ENCODE data around the gene TLR9. TPM values are rescaled to one million over a fixed set of nuclear protein-coding genes. Genes with fewer than 3 reads are reported as not detected.

TLR9 gene
- total and polyA plus RNA-seq, 11 donors, result 0.04 to 0.65 (median 0.22) TPM; not detected in 1

GRCh38 chr3:52218026-52218425 is 7.4 kb downstream of the TLR9 start:
- H3K36me3 ChIP-seq, result peaks cover 0 to 30% (median 28%) of the 10 kb centered on the region in 9 donors
- H3K27ac ChIP-seq, result peak overlapping the region; percentile 59 to 92 (median 81)
- WGBS, 4 donors, result 48 to 70% (median 61%) methylated on average over 3 of the region's 3 CpGs
- DNase-seq, result no peak
- H3K9me3 ChIP-seq, result no peaks in the 10 kb centered on the region
- no peak for ATAC-seq
- TF ChIP-seq POLR2A (IDR thresholded peaks at IDR 0.05), result no peak
- TF ChIP-seq, protein P1, sequence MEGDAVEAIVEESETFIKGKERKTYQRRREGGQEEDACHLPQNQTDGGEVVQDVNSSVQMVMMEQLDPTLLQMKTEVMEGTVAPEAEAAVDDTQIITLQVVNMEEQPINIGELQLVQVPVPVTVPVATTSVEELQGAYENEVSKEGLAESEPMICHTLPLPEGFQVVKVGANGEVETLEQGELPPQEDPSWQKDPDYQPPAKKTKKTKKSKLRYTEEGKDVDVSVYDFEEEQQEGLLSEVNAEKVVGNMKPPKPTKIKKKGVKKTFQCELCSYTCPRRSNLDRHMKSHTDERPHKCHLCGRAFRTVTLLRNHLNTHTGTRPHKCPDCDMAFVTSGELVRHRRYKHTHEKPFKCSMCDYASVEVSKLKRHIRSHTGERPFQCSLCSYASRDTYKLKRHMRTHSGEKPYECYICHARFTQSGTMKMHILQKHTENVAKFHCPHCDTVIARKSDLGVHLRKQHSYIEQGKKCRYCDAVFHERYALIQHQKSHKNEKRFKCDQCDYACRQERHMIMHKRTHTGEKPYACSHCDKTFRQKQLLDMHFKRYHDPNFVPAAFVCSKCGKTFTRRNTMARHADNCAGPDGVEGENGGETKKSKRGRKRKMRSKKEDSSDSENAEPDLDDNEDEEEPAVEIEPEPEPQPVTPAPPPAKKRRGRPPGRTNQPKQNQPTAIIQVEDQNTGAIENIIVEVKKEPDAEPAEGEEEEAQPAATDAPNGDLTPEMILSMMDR (IDR thresholded peaks at IDR 0.05), result no peak
- no peaks in the 10 kb centered on the region for H3K27me3 ChIP-seq
- peak overlapping the region in 9 of 12 donors; percentile 14 to 40 (median 25) for H3K4me3 ChIP-seq
- intact Hi-C loops (cut with DNase I), result loop anchor here in 2 of 10 donors (5.0 kb wide), 2 partner anchors 66 to 216 kb away; partner anchors contain the start of gene POC1A (in 2 of the 2)
- peaks cover 5 to 64% (median 40%) of the 10 kb centered on the region in 12 donors for H3K4me1 ChIP-seq

DNA sequence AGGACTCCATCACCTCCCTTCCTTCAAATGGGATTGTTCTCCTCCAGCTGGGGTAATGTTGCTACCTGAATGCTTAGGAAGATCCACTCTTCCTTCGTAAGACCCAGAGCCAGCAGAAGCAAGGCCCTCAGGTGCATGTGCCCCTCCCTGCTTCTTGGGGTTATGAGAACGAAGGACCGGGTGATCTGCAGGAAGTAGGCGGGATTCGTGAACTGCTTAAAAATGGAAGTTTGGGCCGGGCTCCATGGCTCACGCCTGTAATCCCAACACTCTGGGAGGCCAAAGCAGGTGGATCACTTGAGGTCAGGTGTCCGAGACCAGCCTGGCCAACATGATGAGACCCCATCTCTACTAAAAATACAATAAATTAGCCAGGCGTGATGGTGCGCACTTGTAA is 8.0 kb downstream of the TLR9 start:
- H3K27ac ChIP-seq, result peak overlapping the region; percentile 59 to 92 (median 81)

GRCh38 chr3:52216585-52217408 is 8.6 kb downstream of the TLR9 start:
- H3K36me3 ChIP-seq, result peaks cover 0 to 43% (median 41%) of the 10 kb centered on the region in 9 donors
- no peaks in the 10 kb centered on the region for H3K9me3 ChIP-seq
- ATAC-seq (peak; percentile 75 to 88 (median 80)), DNase-seq (peak in 4 of 5 donors; percentile 76 to 84 (median 80))
- peaks cover 5 to 59% (median 38%) of the 10 kb centered on the region in 12 donors for H3K4me1 ChIP-seq
- H3K27ac ChIP-seq, result peak overlapping the region; percentile 59 to 92 (median 81)
- TF ChIP-seq, protein P1 (IDR thresholded peaks at IDR 0.05), result no peak
- no peak for TF ChIP-seq POLR2A (IDR thresholded peaks at IDR 0.05)
- no peaks in the 10 kb centered on the region for H3K27me3 ChIP-seq
- 31 to 40% (median 36%) methylated on average over 13 of the region's 13 CpGs for whole genome bisulfite sequencing, 4 donors
- intact Hi-C loops (cut with DNase I), result loop anchor here in 3 of 10 donors (1.0 to 5.0 kb wide), 4 partner anchors 17 to 214 kb away; partner anchors contain the start of gene POC1A (in 2 of the 3)
- H3K4me3 ChIP-seq, result peak overlapping the region in 3 of 12 donors; percentile 4 to 10 (median 4)

More for the DNA sequence above, 8.0 kb downstream of the TLR9 start:
- Histone ChIP-seq H3K9me3 (no peaks in the 10 kb centered on the region), H3K4me1 (peaks cover 5 to 63% (median 40%) of the 10 kb centered on the region in 12 donors), H3K36me3 (peaks cover 0 to 37% (median 35%) of the 10 kb centered on the region in 9 donors), H3K4me3 (peak overlapping the region in 1 of 12 donors; percentile 40), H3K27me3 (no peaks in the 10 kb centered on the region)
- TF ChIP-seq, protein P1 (IDR thresholded peaks at IDR 0.05), result no peak
- TF ChIP-seq POLR2A (IDR thresholded peaks at IDR 0.05), result no peak
- no peak for ATAC-seq
- no peak for DNase-seq
- intact Hi-C loops (cut with DNase I), result loop anchor here in 2 of 10 donors (1.0 to 5.0 kb wide), 3 partner anchors 33 to 215 kb away; partner anchors contain the start of gene POC1A (in 2 of the 2)
- WGBS, 4 donors, result 59 to 69% (median 63%) methylated on average over 9 to 10 of the region's 10 CpGs

GRCh38 chr3:52215351-52215750 is 10.1 kb downstream of the TLR9 start:
- no peak for ATAC-seq
- no peak overlapping the region for H3K4me3 ChIP-seq
- H3K4me1 ChIP-seq, result peaks cover 0 to 54% (median 34%) of the 10 kb centered on the region in 12 donors
- no peaks in the 10 kb centered on the region for H3K9me3 ChIP-seq
- H3K27me3 ChIP-seq, result no peaks in the 10 kb centered on the region
- WGBS, 4 donors, result 93 to 94% (median 94%) methylated on average over 7 of the region's 7 CpGs
- no peak for DNase-seq
- peak overlapping the region in 2 of 12 donors; percentile 6 to 81 for H3K27ac ChIP-seq
- TF ChIP-seq, protein P1 (IDR thresholded peaks at IDR 0.05), result no peak
- no peak for TF ChIP-seq POLR2A (IDR thresholded peaks at IDR 0.05)
- intact Hi-C loops (cut with DNase I), result loop anchor here in 2 of 10 donors (5.0 kb wide), 2 partner anchors 63 to 213 kb away; partner anchors contain the start of gene POC1A (in 2 of the 2)
- peaks cover 0 to 57% (median 55%) of the 10 kb centered on the region in 9 donors for H3K36me3 ChIP-seq
